Type B pancreatic cell (in vitro differentiated cells): ENCODE data around the gene ITIH1. TPM values are rescaled to one million over a fixed set of nuclear protein-coding genes. Genes with fewer than 3 reads are reported as not detected.

Source experiments
- DNase-seq: peaks from one replicate; pipeline ENCODE4 v3.0.0; 2021; ENCODE audit warnings: mixed read lengths; ENCODE audit not compliant: unreplicated experiment; ENCODE audit errors: extremely low spot score
- H3K27ac Mint-ChIP-seq: 2 replicates; pipeline ENCODE4 v1.8.0; 2021; ENCODE audit warnings: mild to moderate bottlenecking, mixed read lengths
- H3K27me3 Mint-ChIP-seq: 2 replicates; pipeline ENCODE4 v1.8.0; 2021; ENCODE audit warnings: mixed read lengths
- H3K36me3 Mint-ChIP-seq: 2 replicates; pipeline ENCODE4 v1.8.0; 2021; ENCODE audit warnings: mixed read lengths
- H3K4me1 Mint-ChIP-seq: one replicate; pipeline ENCODE4 v1.8.0; 2021; ENCODE audit warnings: mixed read lengths; ENCODE audit not compliant: unreplicated experiment
- H3K4me3 Mint-ChIP-seq: 2 replicates; pipeline ENCODE4 v1.8.0; 2021; ENCODE audit warnings: mild to moderate bottlenecking, mixed read lengths
- H3K9me3 Mint-ChIP-seq: 2 replicates; pipeline ENCODE4 v1.8.0; 2021; ENCODE audit warnings: mixed read lengths
- total RNA-seq: library from RNA; stranded (reverse); gene quantifications from 2 replicates; pipeline ENCODE4 v1.2.1, GENCODE V29; 2021; ENCODE audit warnings: low replicate concordance
- TF ChIP-seq, protein P1 (sequence below): fragments of 200-600 bp; sonication (generic); conservative IDR thresholded peaks from 2 replicates; pipeline ENCODE4 v1.5.0; 2021; ENCODE audit warnings: antibody characterized with exemption, mild to moderate bottlenecking

Gene ITIH1
- total RNA-seq, 1 donor from 2014 or later = 8.0 TPM

DNA sequence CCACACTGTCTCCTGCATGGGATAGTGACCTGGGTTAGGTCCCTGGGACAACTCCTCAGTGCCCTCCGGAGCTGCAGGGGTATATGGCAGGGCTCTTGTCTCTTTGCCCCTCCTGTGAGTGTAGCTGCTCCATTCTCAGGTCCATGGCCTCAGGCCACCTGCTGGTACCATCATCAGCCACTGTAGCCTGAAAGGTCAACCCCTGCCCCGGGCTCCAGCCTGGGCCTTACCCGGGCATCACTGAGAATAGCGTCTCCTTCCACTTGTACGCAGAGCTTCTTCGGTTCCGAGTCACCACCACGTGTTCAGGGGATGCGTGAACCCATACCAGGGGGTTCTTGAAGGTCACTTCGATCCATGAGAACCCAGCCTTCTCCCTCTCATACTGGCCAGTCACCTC, 39.3 kb downstream of the ITIH1 start:
- DNase-seq = no peak
- Mint-ChIP-seq H3K9me3 (no peaks in the 10 kb centered on the region), H3K27me3 (no peaks in the 10 kb centered on the region), H3K36me3 (no peaks in the 10 kb centered on the region), H3K4me1 (peaks cover 5% of the 10 kb centered on the region), H3K4me3 (no peak overlapping the region), H3K27ac (no peak overlapping the region)
- TF ChIP-seq, protein P1, sequence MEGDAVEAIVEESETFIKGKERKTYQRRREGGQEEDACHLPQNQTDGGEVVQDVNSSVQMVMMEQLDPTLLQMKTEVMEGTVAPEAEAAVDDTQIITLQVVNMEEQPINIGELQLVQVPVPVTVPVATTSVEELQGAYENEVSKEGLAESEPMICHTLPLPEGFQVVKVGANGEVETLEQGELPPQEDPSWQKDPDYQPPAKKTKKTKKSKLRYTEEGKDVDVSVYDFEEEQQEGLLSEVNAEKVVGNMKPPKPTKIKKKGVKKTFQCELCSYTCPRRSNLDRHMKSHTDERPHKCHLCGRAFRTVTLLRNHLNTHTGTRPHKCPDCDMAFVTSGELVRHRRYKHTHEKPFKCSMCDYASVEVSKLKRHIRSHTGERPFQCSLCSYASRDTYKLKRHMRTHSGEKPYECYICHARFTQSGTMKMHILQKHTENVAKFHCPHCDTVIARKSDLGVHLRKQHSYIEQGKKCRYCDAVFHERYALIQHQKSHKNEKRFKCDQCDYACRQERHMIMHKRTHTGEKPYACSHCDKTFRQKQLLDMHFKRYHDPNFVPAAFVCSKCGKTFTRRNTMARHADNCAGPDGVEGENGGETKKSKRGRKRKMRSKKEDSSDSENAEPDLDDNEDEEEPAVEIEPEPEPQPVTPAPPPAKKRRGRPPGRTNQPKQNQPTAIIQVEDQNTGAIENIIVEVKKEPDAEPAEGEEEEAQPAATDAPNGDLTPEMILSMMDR = no peak

GRCh38 chr3:52817221-52817620, 39.8 kb downstream of the ITIH1 start:
- no peak for DNase-seq
- TF ChIP-seq, protein P1 = no peak
- no peaks in the 10 kb centered on the region for H3K9me3 Mint-ChIP-seq
- no peaks in the 10 kb centered on the region for H3K27me3 Mint-ChIP-seq
- H3K4me1 Mint-ChIP-seq = peaks cover 5% of the 10 kb centered on the region
- H3K4me3 Mint-ChIP-seq = no peak overlapping the region
- no peak overlapping the region for H3K27ac Mint-ChIP-seq
- H3K36me3 Mint-ChIP-seq = no peaks in the 10 kb centered on the region

- TF ChIP-seq, protein P1 = no peak
- DNase-seq = no peak
- Mint-ChIP-seq H3K27me3 (no peaks in the 10 kb centered on the region), H3K4me1 (peaks cover 5% of the 10 kb centered on the region), H3K4me3 (no peak overlapping the region), H3K9me3 (no peaks in the 10 kb centered on the region), H3K27ac (no peak overlapping the region), H3K36me3 (no peaks in the 10 kb centered on the region)
Observed at GRCh38 chr3:52817860-52818259, 40.5 kb downstream of the ITIH1 start.

DNA sequence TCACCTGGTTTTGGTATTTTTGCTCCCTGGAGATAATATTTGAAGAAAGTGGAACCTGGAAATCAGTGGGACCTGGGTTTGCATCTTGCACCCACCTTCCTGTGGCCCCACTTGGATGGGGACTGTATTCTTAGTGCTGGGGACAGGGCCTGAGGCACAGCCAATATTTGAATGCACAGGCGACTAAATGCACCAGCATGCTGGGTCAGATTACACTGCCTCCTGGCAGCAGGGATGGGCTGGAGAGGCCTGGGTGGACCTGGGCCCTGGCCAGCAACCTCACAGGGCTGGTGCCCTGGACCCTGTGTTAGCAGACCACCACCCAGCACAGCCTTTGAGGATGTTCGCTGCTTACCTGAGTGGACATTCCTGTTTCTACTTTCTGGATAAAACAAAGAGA, 42.5 kb downstream of the ITIH1 start:
- Mint-ChIP-seq H3K4me3 (no peak overlapping the region), H3K4me1 (peaks cover 5% of the 10 kb centered on the region), H3K27me3 (no peaks in the 10 kb centered on the region), H3K36me3 (no peaks in the 10 kb centered on the region), H3K9me3 (no peaks in the 10 kb centered on the region), H3K27ac (no peak overlapping the region)
- TF ChIP-seq, protein P1 = no peak
- no peak for DNase-seq

- no peak for DNase-seq
- no peaks in the 10 kb centered on the region for H3K9me3 Mint-ChIP-seq
- no peak overlapping the region for H3K27ac Mint-ChIP-seq
- H3K4me3 Mint-ChIP-seq = no peak overlapping the region
- no peaks in the 10 kb centered on the region for H3K36me3 Mint-ChIP-seq
- H3K27me3 Mint-ChIP-seq = no peaks in the 10 kb centered on the region
- TF ChIP-seq, protein P1 = peak; percentile 74
- peaks cover 5% of the 10 kb centered on the region for H3K4me1 Mint-ChIP-seq
Observed at GRCh38 chr3:52820736-52821135, 43.3 kb downstream of the ITIH1 start.

DNA sequence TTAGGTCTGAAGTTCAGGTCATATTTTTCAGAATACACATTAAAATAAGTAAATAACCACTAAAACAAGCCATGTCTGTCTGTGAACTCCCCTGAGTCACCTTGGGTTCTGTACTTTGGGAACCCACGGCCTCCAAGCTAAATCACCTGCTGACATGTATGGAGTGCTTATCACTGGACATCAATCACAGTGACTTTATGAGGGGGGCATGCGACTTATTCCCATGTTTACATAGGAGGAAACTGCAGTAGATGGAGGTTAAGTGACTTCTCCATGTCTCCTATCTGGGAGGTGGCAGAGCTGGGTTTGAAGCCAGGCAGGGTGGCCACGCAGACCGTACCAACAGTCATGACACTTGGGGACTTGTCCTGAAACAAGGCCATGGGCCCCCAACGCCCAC, 45.0 kb downstream of the ITIH1 start:
- no peaks in the 10 kb centered on the region for H3K36me3 Mint-ChIP-seq
- H3K27ac Mint-ChIP-seq = no peak overlapping the region
- H3K27me3 Mint-ChIP-seq = no peaks in the 10 kb centered on the region
- no peak overlapping the region for H3K4me3 Mint-ChIP-seq
- H3K9me3 Mint-ChIP-seq = no peaks in the 10 kb centered on the region
- TF ChIP-seq, protein P1 = no peak
- no peak for DNase-seq
- H3K4me1 Mint-ChIP-seq = peaks cover 5% of the 10 kb centered on the region
